C4-2B (cell line): ENCODE data around the gene UTS2R.

Source experiments
- ZFX ChIP-seq: fragments of 450-650 bp; IDR thresholded peaks from 2 replicates; pipeline ENCODE4 v1.6.1; 2017
- TF ChIP-seq, protein P1 (sequence below): fragments of 450-650 bp; conservative IDR thresholded peaks from 2 replicates; pipeline ENCODE4 v1.5.1; 2017; ENCODE audit warnings: mild to moderate bottlenecking

DNA sequence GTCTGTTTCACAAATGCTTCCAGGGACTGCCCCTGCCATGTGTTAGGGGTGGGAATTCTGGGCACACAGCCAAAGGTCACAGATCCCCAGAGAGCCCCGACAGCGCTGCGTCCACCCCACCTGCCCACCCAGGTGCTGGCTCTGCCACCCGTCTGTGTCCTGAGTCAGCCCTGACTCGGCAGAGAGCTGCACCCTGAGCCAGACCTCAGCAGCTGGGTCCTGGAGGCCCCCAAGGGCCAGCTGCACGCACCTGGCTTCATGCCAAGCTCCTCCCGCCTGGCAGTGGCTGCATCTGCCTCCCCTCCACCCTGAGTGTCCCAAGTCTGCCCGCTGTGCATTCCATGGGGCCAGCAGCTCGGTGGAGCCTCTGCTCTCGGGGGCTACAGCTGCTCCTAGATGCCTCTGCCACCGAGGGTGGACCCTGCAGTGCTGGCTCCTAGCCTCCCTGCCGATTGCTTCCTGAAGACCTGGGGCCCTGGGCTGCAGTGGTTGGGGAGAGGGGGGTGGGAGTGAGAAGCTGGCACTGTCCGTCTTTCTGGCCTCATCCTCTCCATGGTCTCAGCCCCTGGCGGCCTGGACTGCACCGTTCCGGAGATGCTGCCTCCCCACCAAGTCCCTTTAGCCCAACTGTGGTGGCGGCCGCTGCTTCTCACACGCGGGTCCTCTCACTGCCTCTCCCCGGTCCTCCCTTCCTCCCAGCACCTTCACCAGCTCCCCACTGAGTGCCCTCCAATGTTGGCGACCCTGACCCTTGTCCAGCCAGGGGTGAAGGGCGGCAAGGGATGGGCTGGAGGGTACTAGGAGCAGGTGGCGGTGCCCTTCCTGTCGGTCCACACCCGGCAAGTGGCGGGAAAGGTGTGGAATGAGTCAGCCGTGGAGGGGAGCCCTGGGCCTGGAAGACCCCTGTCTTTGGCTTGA is 41.0 kb upstream of the UTS2R start:
- TF ChIP-seq, protein P1, sequence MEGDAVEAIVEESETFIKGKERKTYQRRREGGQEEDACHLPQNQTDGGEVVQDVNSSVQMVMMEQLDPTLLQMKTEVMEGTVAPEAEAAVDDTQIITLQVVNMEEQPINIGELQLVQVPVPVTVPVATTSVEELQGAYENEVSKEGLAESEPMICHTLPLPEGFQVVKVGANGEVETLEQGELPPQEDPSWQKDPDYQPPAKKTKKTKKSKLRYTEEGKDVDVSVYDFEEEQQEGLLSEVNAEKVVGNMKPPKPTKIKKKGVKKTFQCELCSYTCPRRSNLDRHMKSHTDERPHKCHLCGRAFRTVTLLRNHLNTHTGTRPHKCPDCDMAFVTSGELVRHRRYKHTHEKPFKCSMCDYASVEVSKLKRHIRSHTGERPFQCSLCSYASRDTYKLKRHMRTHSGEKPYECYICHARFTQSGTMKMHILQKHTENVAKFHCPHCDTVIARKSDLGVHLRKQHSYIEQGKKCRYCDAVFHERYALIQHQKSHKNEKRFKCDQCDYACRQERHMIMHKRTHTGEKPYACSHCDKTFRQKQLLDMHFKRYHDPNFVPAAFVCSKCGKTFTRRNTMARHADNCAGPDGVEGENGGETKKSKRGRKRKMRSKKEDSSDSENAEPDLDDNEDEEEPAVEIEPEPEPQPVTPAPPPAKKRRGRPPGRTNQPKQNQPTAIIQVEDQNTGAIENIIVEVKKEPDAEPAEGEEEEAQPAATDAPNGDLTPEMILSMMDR: no peak
- no peak for TF ChIP-seq ZFX
